Globus pallidus (tissue), 1 donor: ENCODE results near the gene HK2.
"Not testable (repeated sequence)": the region's sequence is repeated elsewhere in the genome, so short reads cannot be mapped to it uniquely, and the experiment has no call there.

Experiments
- DNase-seq: peaks from one replicate; pipeline ENCODE4 v3.0.0-alpha.2; 2015; ENCODE audit warnings: low spot score

Gene HK2

GRCh38 chr2:74833418-74834233 is at the start of gene HK2:
TSS of gene HK2 (plus strand) at chr2:74834127. CDS start at chr2:74834581, 454 bp downstream.
- peak; percentile 81 for DNase-seq

GRCh38 chr2:74789271-74789670 is 44.7 kb upstream of the HK2 start:
- peak; percentile 36 for DNase-seq

- DNase-seq: no peak
These were observed 41.6 kb upstream of the HK2 start for GRCh38 chr2:74792282-74792681.

- not testable (repeated sequence) for DNase-seq
These were observed 39.0 kb upstream of the HK2 start for GRCh38 chr2:74794878-74795277.

GRCh38 chr2:74806355-74806839 is 27.5 kb upstream of the HK2 start:
- no peak for DNase-seq

- peak; percentile 57 for DNase-seq
These were observed 27.0 kb upstream of the HK2 start for GRCh38 chr2:74806920-74807319.

- no peak for DNase-seq
These were observed 20.9 kb upstream of the HK2 start for GRCh38 chr2:74812787-74813590.

- no peak for DNase-seq
These were observed 19.8 kb upstream of the HK2 start for GRCh38 chr2:74814102-74814501.

GRCh38 chr2:74815941-74816340 is 18.0 kb upstream of the HK2 start:
- no peak for DNase-seq

GRCh38 chr2:74816540-74817303 is 17.2 kb upstream of the HK2 start:
- no peak for DNase-seq

- DNase-seq: no peak
These were observed 16.6 kb upstream of the HK2 start for GRCh38 chr2:74817304-74817675.

GRCh38 chr2:74819702-74820101 is 14.2 kb upstream of the HK2 start:
- no peak for DNase-seq

GRCh38 chr2:74821177-74822126 is 12.5 kb upstream of the HK2 start:
- no peak for DNase-seq

GRCh38 chr2:74822771-74823566 is 11.0 kb upstream of the HK2 start:
- DNase-seq: no peak

GRCh38 chr2:74824679-74825078 is 9.2 kb upstream of the HK2 start:
- no peak for DNase-seq

GRCh38 chr2:74828543-74828942 is 5.4 kb upstream of the HK2 start:
- no peak for DNase-seq

GRCh38 chr2:74831693-74832530 is 2.0 kb upstream of the HK2 start:
- DNase-seq: no peak

- not testable (repeated sequence) for DNase-seq
These were observed 386 bp downstream of the HK2 start for GRCh38 chr2:74834234-74834791.
